OCI-LY7 (cell line): ENCODE measurements around the gene NT5M. TPM values are rescaled to one million over a fixed set of nuclear protein-coding genes. Genes with fewer than 3 reads are reported as not detected.

Experiments used
- BruUV-seq: library from RNA; stranded (reverse); fragments of 400-500 nt; replicated peaks from 2 replicates; lab custom pipeline; 2021; lab: Mats Ljungman, UMichigan
- CTCF ChIA-PET: fragments of 300-600 bp; sonication (Branson Sonifier 250); formaldehyde crosslinking; loops from one replicate; lab custom pipeline; 2022; ENCODE audit warnings: antibody characterized with exemption; ENCODE audit not compliant: unreplicated experiment; lab: Charles Lee
- POLR2A ChIA-PET: fragments of 300-600 bp; sonication (Branson Sonifier 250); formaldehyde crosslinking; loops from one replicate; lab custom pipeline; 2022; ENCODE audit warnings: antibody characterized with exemption; lab: Charles Lee
- DNase-seq: peaks from one replicate; pipeline ENCODE4 v3.0.0-alpha.2; 2015; ENCODE audit warnings: low spot score
- H2AFZ ChIP-seq: fragments of 200-600 bp; sonication (generic), shearing (Covaris generic); 2 replicates; pipeline ENCODE4 v1.6.1; 2014; ENCODE audit warnings: mild to moderate bottlenecking, antibody characterized with exemption, low read length, moderate library complexity
- H3K27ac ChIP-seq: fragments of 200-600 bp; sonication (generic); 2 replicates; pipeline ENCODE4 v1.5.1; 2014; ENCODE audit warnings: mixed run types, low read depth, mild to moderate bottlenecking, moderate library complexity, low read length, inconsistent platforms; ENCODE audit not compliant: poor library complexity, severe bottlenecking
- H3K36me3 ChIP-seq: fragments of 200-600 bp; sonication (generic); 2 replicates; pipeline ENCODE4 v1.6.1; 2014; ENCODE audit warnings: mild to moderate bottlenecking, antibody characterized with exemption, low read length, moderate library complexity, mixed read lengths; ENCODE audit not compliant: insufficient read depth
- H3K4me1 ChIP-seq: fragments of 200-600 bp; sonication (generic); 2 replicates; pipeline ENCODE4 v1.5.1; 2014; ENCODE audit warnings: mild to moderate bottlenecking, low read length; ENCODE audit not compliant: insufficient read depth, poor library complexity, severe bottlenecking
- H3K4me2 ChIP-seq: fragments of 200-600 bp; sonication (generic); 2 replicates; pipeline ENCODE4 v1.6.1; 2014; ENCODE audit warnings: mild to moderate bottlenecking, low read length
- H3K4me3 ChIP-seq: fragments of 200-600 bp; sonication (generic); 2 replicates; pipeline ENCODE4 v1.5.1; 2014; ENCODE audit warnings: mild to moderate bottlenecking, low read depth, low read length; ENCODE audit not compliant: poor library complexity, severe bottlenecking
- H3K79me2 ChIP-seq: fragments of 200-600 bp; sonication (generic); 2 replicates; pipeline ENCODE4 v1.6.1; 2016; ENCODE audit warnings: low read depth, mild to moderate bottlenecking, low read length, moderate library complexity, mixed read lengths; ENCODE audit not compliant: insufficient read depth
- H3K9me2 ChIP-seq: fragments of 200-600 bp; sonication (generic); 2 replicates; pipeline ENCODE4 v1.6.1; 2016; ENCODE audit warnings: mild to moderate bottlenecking, low read length, mixed read lengths; ENCODE audit not compliant: insufficient read depth
- H3K9me3 ChIP-seq: fragments of 200-600 bp; sonication (generic); 2 replicates; pipeline ENCODE4 v1.6.1; 2014; ENCODE audit warnings: mild to moderate bottlenecking, mixed run types, low read length, mixed read lengths
- H4K20me1 ChIP-seq: fragments of 200-600 bp; sonication (generic); 2 replicates; pipeline ENCODE4 v1.6.1; 2014; ENCODE audit warnings: mild to moderate bottlenecking, antibody characterized with exemption, low read length, moderate library complexity, mixed read lengths; ENCODE audit not compliant: insufficient read depth
- CTCF ChIP-seq: fragments of 200-600 bp; sonication (generic); conservative IDR thresholded peaks from 2 replicates; pipeline ENCODE4 v1.5.1; 2014; ENCODE audit warnings: mild to moderate bottlenecking, antibody characterized with exemption, low read length, moderate library complexity, mixed read lengths
- EZH2phosphoT487 ChIP-seq: fragments of 200-600 bp; sonication (generic); IDR thresholded peaks from 2 replicates; pipeline ENCODE4 v1.6.1; 2018; ENCODE audit warnings: low read depth, borderline replicate concordance, mild to moderate bottlenecking, mixed run types, antibody characterized with exemption, low read length, moderate library complexity, mixed read lengths
- intact Hi-C: fragments of 100-400 bp; cut with micrococcal nuclease; formaldehyde crosslinking; loops from one replicate; pipeline ENCODE4 v1.10.0; 2022; ENCODE audit not compliant: unreplicated experiment
- total RNA-seq, 2 experiments: library from RNA; depleted of rRNA in 1 of 2; stranded (reverse); fragments of >200 nt in 1 of 2; shearing (Covaris generic) in 1 of 2; gene quantifications; 2 replicates each; pipeline ENCODE4 v1.2.3, GENCODE V29; 2014 to 2022

NT5M gene
- total RNA-seq, 2 experiments from 2014 or later, result 8.2 to 14.0 TPM

- no peak overlapping the region for H3K27ac ChIP-seq
- no peak for DNase-seq
- no peaks in the 10 kb centered on the region for H3K36me3 ChIP-seq
- no peaks in the 10 kb centered on the region for H3K9me3 ChIP-seq
- no peak overlapping the region for H2AFZ ChIP-seq
- intact Hi-C loops, result no loop called here
- no peaks in the 10 kb centered on the region for H3K4me1 ChIP-seq
- ChIA-PET POLR2A (interaction anchor here (0.6 kb wide), 1 partner anchor 701 kb away, joined by 3 read pairs; no protein-coding TSS in a partner anchor), CTCF (no interaction called here)
- no peaks in the 10 kb centered on the region for H3K79me2 ChIP-seq
- no peaks in the 10 kb centered on the region for H3K9me2 ChIP-seq
- no peak overlapping the region for H3K4me2 ChIP-seq
- no peak for TF ChIP-seq CTCF
- no peak for TF ChIP-seq EZH2phosphoT487
- no peaks in the 10 kb centered on the region for H4K20me1 ChIP-seq
- BruUV-seq, result no TSS peak
- no peak overlapping the region for H3K4me3 ChIP-seq
Observed at GRCh38 chr17:17347956-17348871, 45.0 kb downstream of the NT5M start.

GRCh38 chr17:17348872-17349723 lies 45.9 kb downstream of the NT5M start:
- intact Hi-C loops, result no loop called here
- Histone ChIP-seq H3K9me3 (no peaks in the 10 kb centered on the region), H3K4me1 (no peaks in the 10 kb centered on the region), H2AFZ (no peak overlapping the region), H3K4me3 (no peak overlapping the region), H3K27ac (no peak overlapping the region), H3K36me3 (no peaks in the 10 kb centered on the region), H3K4me2 (no peak overlapping the region), H3K9me2 (no peaks in the 10 kb centered on the region), H4K20me1 (no peaks in the 10 kb centered on the region), H3K79me2 (no peaks in the 10 kb centered on the region)
- BruUV-seq, result no TSS peak
- TF ChIP-seq CTCF (no peak), EZH2phosphoT487 (no peak)
- POLR2A ChIA-PET, result interaction anchor here (1.4 kb wide), 1 partner anchor 18 kb away, joined by 3 read pairs; no protein-coding TSS in a partner anchor
- no peak for DNase-seq
- CTCF ChIA-PET, result no interaction called here
